ENCODE results near the gene HEATR5A. TPM values are rescaled to one million over a fixed set of nuclear protein-coding genes. Genes with fewer than 3 reads are reported as not detected.

Gene HEATR5A
- total and polyA plus RNA-seq, 11 donors = 22.4 to 57.6 (median 45.5) TPM

GRCh38 chr14:31449971-31450610, 29.7 kb upstream of the HEATR5A start:
- no peak for TF ChIP-seq POLR2A (IDR thresholded peaks at IDR 0.05)
- TF ChIP-seq CTCF (IDR thresholded peaks at IDR 0.05) = peak; percentile 25 to 68 (median 49)
- intact Hi-C loops (cut with DNase I) = loop anchor here in 2 of 10 donors (10.0 kb wide), 2 partner anchors 45 to 115 kb away; partner anchors contain the start of gene NUBPL (in 1 of the 2)
- DNase-seq (no peak), ATAC-seq (peak in 3 of 4 donors; percentile 48 to 50 (median 50))
- Histone ChIP-seq H3K4me1 (peaks cover 0 to 27% (median 0%) of the 10 kb centered on the region in 12 donors), H3K9me3 (no peaks in the 10 kb centered on the region), H3K4me3 (no peak overlapping the region), H3K27ac (no peak overlapping the region), H3K27me3 (no peaks in the 10 kb centered on the region), H3K36me3 (peaks cover 0 to 70% (median 30%) of the 10 kb centered on the region in 9 donors)
- whole genome bisulfite sequencing, 4 donors = 25 to 29% (median 28%) methylated on average over 2 of the region's 2 CpGs

- TF ChIP-seq CTCF (IDR thresholded peaks at IDR 0.05) = no peak
- no peak for TF ChIP-seq POLR2A (IDR thresholded peaks at IDR 0.05)
- no peaks in the 10 kb centered on the region for H3K9me3 ChIP-seq
- intact Hi-C loops (cut with DNase I) = no loop called here
- no peak for DNase-seq
- no peak for ATAC-seq
- H3K4me3 ChIP-seq = no peak overlapping the region
- H3K4me1 ChIP-seq = peaks cover 0 to 17% (median 0%) of the 10 kb centered on the region in 12 donors
- H3K27ac ChIP-seq = no peak overlapping the region
- H3K36me3 ChIP-seq = peaks cover 0 to 70% (median 30%) of the 10 kb centered on the region in 9 donors
- 74 to 85% (median 77%) methylated on average over 8 of the region's 8 CpGs for WGBS, 4 donors
- no peaks in the 10 kb centered on the region for H3K27me3 ChIP-seq
Measured at GRCh38 chr14:31449136-31449535, 28.8 kb upstream of the HEATR5A start.

- intact Hi-C loops (cut with DNase I) = no loop called here
- Histone ChIP-seq H3K27me3 (no peaks in the 10 kb centered on the region), H3K4me3 (no peak overlapping the region), H3K36me3 (peaks cover 0 to 49% (median 8%) of the 10 kb centered on the region in 9 donors), H3K27ac (no peak overlapping the region), H3K9me3 (no peaks in the 10 kb centered on the region), H3K4me1 (peaks cover 0 to 22% (median 4%) of the 10 kb centered on the region in 12 donors)
- TF ChIP-seq CTCF (IDR thresholded peaks at IDR 0.05) (no peak), POLR2A (IDR thresholded peaks at IDR 0.05) (no peak)
- no peak for DNase-seq
- WGBS, 4 donors = 85 to 92% (median 90%) methylated on average over 1 of the region's 1 CpG
- ATAC-seq = no peak
Measured at GRCh38 chr14:31445703-31446102, 25.4 kb upstream of the HEATR5A start.

- intact Hi-C loops (cut with DNase I) = no loop called here
- H3K27ac ChIP-seq = peak overlapping the region in 4 of 12 donors; percentile 16 to 55 (median 44)
- DNase-seq = no peak
- TF ChIP-seq POLR2A (IDR thresholded peaks at IDR 0.05) (no peak), CTCF (IDR thresholded peaks at IDR 0.05) (no peak)
- peaks cover 0 to 27% (median 7%) of the 10 kb centered on the region in 9 donors for H3K36me3 ChIP-seq
- peaks cover 0 to 14% (median 3%) of the 10 kb centered on the region in 12 donors for H3K4me1 ChIP-seq
- H3K27me3 ChIP-seq = no peaks in the 10 kb centered on the region
- ATAC-seq = no peak
- no peak overlapping the region for H3K4me3 ChIP-seq
- 89 to 94% (median 91%) methylated on average over 6 of the region's 6 CpGs for WGBS, 4 donors
- H3K9me3 ChIP-seq = no peaks in the 10 kb centered on the region
Measured at GRCh38 chr14:31442284-31442683, 21.9 kb upstream of the HEATR5A start.
